ENCODE results near the gene STOX1.
"Not testable (repeated sequence)": the region's sequence is repeated elsewhere in the genome, so short reads cannot be mapped to it uniquely, and the experiment has no call there.

Gene STOX1

DNA sequence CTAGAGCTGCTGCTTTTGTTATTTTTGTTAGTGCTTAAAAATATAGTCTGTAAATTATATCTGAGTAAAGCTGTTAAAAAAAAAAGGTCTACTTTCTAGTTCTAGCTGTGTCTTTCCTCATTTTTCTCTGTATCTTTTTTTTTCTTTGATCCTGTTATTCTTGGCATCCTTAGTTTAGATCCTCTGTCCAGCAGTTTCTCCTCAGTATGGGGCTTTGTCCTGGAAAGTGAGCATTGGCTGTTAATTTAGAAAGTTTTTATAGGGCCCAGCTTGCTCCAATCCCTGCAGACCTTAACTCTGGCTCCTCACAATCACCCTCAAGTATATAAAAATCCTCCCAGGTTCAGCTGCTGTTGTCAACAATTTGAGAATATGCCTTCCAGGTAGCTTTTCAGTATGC, 97.3 kb downstream of the STOX1 start:
- Histone ChIP-seq H3K9me3 (0 out of 2 replicates have a peak, but pooled peaks cover 5% of the 10 kb centered on the region), H3K36me3 (peaks cover 92% of the 10 kb centered on the region), H3K4me2 (no peak overlapping the region), H3K9ac (no peak overlapping the region), H4K20me1 (peaks cover 25% of the 10 kb centered on the region), H3K27ac (no peak overlapping the region), H3K4me1 (no peaks in the 10 kb centered on the region), H3K4me3 (no peak overlapping the region), H3K27me3 (no peaks in the 10 kb centered on the region)
- TF ChIP-seq Cebpa-rat (IDR thresholded peaks at IDR 0.05) = no peak

DNA sequence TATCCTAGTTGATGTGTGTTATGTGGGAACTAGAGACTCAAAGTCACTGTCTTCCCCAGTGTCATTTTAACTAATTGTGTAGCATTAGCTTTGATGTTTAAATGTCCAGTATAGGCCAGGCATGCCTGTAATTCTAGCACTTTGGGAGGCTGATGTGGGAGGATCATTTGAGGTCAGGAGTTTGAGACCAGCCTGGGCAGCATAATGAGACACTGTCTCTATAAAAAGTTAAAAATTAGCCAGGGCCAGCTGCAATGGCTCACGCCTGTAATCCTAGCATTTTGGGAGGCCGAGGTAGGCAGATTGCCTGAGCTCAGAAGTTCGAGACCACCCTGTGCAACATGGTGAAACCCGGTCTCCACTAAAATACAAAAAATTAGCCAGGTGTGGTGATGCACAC, 98.2 kb downstream of the STOX1 start:
- H3K4me2 ChIP-seq = no peak overlapping the region
- no peak overlapping the region for H3K27ac ChIP-seq
- no peaks in the 10 kb centered on the region for H3K27me3 ChIP-seq
- TF ChIP-seq Cebpa-rat (IDR thresholded peaks at IDR 0.05) = no peak
- no peak overlapping the region for H3K4me3 ChIP-seq
- H3K9ac ChIP-seq = no peak overlapping the region
- H3K4me1 ChIP-seq = no peaks in the 10 kb centered on the region
- H3K9me3 ChIP-seq = 0 out of 2 replicates have a peak, but pooled peaks cover 5% of the 10 kb centered on the region
- H4K20me1 ChIP-seq = peaks cover 25% of the 10 kb centered on the region
- H3K36me3 ChIP-seq = peaks cover 92% of the 10 kb centered on the region

DNA sequence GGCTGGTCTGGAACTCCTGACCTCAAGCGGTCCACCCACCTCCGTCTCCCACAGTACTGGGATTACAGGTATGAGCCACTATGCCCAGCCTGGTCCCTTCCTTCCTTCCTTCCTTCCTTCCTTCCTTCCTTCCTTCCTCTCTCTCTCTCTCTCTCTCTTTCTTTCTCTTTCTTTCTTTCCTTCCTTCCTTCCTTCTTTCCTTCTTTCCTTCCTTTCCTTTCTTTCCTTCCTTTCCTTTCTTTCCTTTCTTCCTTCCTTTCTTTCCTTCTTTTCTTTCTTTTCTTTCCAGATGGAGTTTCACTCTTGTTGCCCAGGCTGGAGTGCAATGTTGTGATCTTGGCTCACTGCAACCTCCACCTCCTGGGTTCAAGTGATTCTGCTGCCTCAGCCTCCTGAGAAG, 101.8 kb downstream of the STOX1 start:
- Histone ChIP-seq H3K36me3 (peaks cover 97% of the 10 kb centered on the region), H4K20me1 (peaks cover 20% of the 10 kb centered on the region)
- not testable (repeated sequence) for H3K4me1 ChIP-seq, H3K4me2 ChIP-seq, H3K9me3 ChIP-seq, H3K4me3 ChIP-seq, H3K9ac ChIP-seq, H3K27me3 ChIP-seq, H3K27ac ChIP-seq

DNA sequence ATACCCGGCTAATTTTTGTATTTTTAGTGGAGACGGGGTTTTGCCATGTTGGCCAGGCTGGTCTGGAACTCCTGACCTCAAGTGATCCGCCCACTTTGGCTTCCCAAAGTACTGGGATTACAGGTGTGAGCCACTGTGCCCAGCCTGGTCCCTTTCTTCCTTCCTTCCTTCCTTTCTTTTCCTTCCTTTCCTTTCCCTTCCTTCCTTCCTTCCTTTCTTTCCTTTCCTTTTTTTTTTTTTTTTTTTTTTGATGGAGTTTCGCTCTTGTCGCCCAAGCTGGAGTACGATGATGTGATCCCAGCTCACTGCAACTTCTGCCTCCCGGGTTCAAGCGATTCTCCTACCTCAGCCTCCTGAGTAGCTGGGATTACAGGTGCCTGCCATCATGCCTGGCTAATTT, 102.6 kb downstream of the STOX1 start:
- Histone ChIP-seq H4K20me1 (peaks cover 12% of the 10 kb centered on the region; the same call in 1 of the 2 replicates), H3K36me3 (peaks cover 97% of the 10 kb centered on the region)
- not testable (repeated sequence) for H3K9me3 ChIP-seq, H3K4me3 ChIP-seq, H3K4me1 ChIP-seq, H3K27ac ChIP-seq, H3K27me3 ChIP-seq, H3K4me2 ChIP-seq, H3K9ac ChIP-seq

DNA sequence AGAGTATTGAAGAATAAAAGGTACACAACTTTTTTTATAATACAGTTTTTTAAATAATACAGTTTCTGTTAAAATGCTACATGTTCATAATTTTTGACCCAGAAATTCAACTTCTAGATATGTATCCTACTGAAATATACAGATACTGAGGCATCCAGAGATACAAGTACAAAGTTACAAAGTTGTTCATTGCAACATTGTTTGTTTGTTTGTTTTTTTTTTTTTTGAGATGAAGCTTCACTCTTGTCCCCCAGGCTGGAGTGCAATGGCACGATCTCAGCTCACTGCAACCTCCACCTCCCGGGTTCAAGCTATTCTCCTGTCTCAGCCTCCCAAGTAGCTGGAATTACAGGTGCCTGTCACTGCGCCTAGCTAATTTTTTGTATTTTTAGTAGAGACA, 105.5 kb downstream of the STOX1 start:
- not testable (repeated sequence) for H3K27me3 ChIP-seq, H3K27ac ChIP-seq, H3K9ac ChIP-seq, H3K9me3 ChIP-seq, H3K4me1 ChIP-seq, H3K4me3 ChIP-seq, H4K20me1 ChIP-seq, H3K4me2 ChIP-seq
- H3K36me3 ChIP-seq = peaks cover 93% of the 10 kb centered on the region

DNA sequence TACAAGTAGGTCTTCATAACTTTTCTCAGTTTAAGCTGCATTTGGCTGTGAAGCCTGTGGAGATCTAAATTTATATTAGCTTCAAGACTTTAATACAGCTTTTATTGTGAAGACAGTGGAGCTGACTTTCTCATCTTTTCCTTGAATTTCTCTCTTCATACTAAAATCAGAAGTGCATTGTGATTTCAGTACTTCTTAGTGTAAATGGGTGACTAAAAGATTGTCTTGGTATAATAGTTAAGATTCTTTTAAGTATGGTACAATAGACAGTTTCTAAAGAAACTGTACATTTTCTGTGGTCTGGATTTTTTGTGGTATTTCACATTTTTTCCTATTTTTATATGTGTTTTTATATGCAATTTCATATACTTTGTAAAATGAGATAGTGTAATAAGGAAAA, 107.7 kb downstream of the STOX1 start:
- Histone ChIP-seq H3K9me3 (no peaks in the 10 kb centered on the region), H3K4me1 (no peaks in the 10 kb centered on the region), H3K9ac (no peak overlapping the region), H3K27me3 (no peaks in the 10 kb centered on the region), H3K27ac (no peak overlapping the region), H3K4me3 (no peak overlapping the region), H3K36me3 (peaks cover 90% of the 10 kb centered on the region), H3K4me2 (no peak overlapping the region), H4K20me1 (0 out of 2 replicates have a peak, but pooled peaks cover 1% of the 10 kb centered on the region)
- TF ChIP-seq Cebpa-rat (IDR thresholded peaks at IDR 0.05) = no peak

DNA sequence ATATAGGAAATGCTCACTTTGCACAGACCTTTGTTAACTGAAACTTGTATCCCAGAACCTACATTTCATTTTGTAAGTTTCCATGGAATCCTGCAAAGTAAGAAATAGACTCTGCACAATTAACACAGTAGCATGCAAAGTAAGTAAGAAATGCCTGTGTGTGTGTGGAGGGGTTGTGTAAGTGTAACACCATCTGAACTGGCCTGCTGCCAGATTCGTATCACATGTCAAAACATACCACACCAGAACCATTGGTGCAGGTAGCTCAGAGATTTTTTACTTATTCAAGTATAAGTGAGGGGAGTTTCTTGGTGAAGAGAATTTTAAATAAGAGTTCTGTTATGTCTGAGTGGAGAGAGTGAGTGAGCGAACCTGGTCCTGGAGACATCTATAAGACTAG, 110.8 kb downstream of the STOX1 start:
- H3K27me3 ChIP-seq = no peaks in the 10 kb centered on the region
- H3K9me3 ChIP-seq = no peaks in the 10 kb centered on the region
- no peaks in the 10 kb centered on the region for H3K4me1 ChIP-seq
- H3K4me2 ChIP-seq = no peak overlapping the region
- H3K36me3 ChIP-seq = peaks cover 90% of the 10 kb centered on the region
- H3K4me3 ChIP-seq = no peak overlapping the region
- no peak for TF ChIP-seq Cebpa-rat (IDR thresholded peaks at IDR 0.05)
- no peak overlapping the region for H3K27ac ChIP-seq
- H3K9ac ChIP-seq = no peak overlapping the region
- H4K20me1 ChIP-seq = 0 out of 2 replicates have a peak, but pooled peaks cover 10% of the 10 kb centered on the region

DNA sequence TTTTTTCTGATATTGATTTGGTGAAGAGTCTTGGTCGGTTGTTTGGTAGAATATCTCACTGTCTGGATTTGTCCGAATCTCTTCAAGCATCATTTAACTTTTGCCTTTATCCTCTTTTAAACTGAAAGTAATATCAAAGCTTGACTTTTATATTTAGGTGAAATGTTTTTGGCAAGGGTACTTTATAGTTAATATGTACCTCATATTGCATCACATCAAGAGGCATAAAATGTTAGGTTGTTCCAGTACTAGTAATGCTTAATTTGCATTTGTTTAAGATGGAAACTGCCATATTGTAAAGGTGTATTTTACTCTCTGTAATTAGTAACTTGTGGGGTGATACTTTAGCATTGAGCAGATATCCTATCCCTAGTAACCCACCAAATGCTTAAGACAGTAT, 111.6 kb downstream of the STOX1 start:
- no peak overlapping the region for H3K4me2 ChIP-seq
- no peaks in the 10 kb centered on the region for H3K27me3 ChIP-seq
- H3K27ac ChIP-seq = no peak overlapping the region
- TF ChIP-seq Cebpa-rat (IDR thresholded peaks at IDR 0.05) = no peak
- no peaks in the 10 kb centered on the region for H3K4me1 ChIP-seq
- peaks cover 90% of the 10 kb centered on the region for H3K36me3 ChIP-seq
- H3K4me3 ChIP-seq = no peak overlapping the region
- H3K9me3 ChIP-seq = no peaks in the 10 kb centered on the region
- 0 out of 2 replicates have a peak, but pooled peaks cover 10% of the 10 kb centered on the region for H4K20me1 ChIP-seq
- no peak overlapping the region for H3K9ac ChIP-seq

DNA sequence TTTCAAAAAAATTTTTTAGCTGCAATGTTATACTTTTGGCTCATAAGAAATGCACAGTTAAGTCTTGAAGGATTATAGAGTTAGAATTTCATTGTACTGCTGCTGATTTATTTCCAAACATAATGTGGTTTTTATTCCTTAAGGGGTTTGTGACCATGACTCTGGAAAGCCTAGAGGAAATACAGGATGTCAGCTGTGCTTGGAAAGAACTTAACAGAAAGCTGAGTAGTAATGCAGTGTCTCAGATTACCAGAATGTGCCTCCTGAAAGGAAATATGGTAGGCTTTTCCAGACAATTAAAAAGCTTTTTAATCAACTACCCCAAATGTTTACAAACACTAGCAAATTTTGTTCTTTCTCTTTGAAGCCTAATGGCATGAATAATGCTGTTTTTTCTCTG, 113.6 kb downstream of the STOX1 start:
- H3K4me1 ChIP-seq, H3K4me3 ChIP-seq, H3K9me3 ChIP-seq, H3K27me3 ChIP-seq, H3K4me2 ChIP-seq, H3K27ac ChIP-seq, H3K9ac ChIP-seq: not testable (repeated sequence)
- Histone ChIP-seq H4K20me1 (0 out of 2 replicates have a peak, but pooled peaks cover 10% of the 10 kb centered on the region), H3K36me3 (peaks cover 87% of the 10 kb centered on the region)

Measured in BLaER1 (cell line).